HL-60 (cell line): ENCODE measurements around the gene HTR3A.
"Not testable (repeated sequence)": the region's sequence is repeated elsewhere in the genome, so short reads cannot be mapped to it uniquely, and the experiment has no call there.

ENCODE experiments used
- GABPA ChIP-seq: IDR thresholded peaks from 2 replicates; pipeline ENCODE4 v1.6.1; 2012; ENCODE audit warnings: low read depth
- POLR2AphosphoS5 ChIP-seq: IDR thresholded peaks from 2 replicates; pipeline ENCODE4 v1.6.1; 2012; ENCODE audit warnings: low read depth
- SPI1 ChIP-seq: IDR thresholded peaks from 2 replicates; pipeline ENCODE4 v1.6.1; 2012; ENCODE audit warnings: low read depth, mild to moderate bottlenecking, borderline replicate concordance
- TF ChIP-seq, protein P1 (sequence below): IDR thresholded peaks from one replicate; pipeline ENCODE4 v1.5.1; 2011; ENCODE audit warnings: low read length, control low read depth, inconsistent platforms; ENCODE audit not compliant: insufficient read depth
- TF ChIP-seq, protein P2 (sequence below): IDR thresholded peaks from 2 replicates; pipeline ENCODE4 v1.6.1; 2012; ENCODE audit warnings: low read depth; ENCODE audit not compliant: insufficient replicate concordance

DNA sequence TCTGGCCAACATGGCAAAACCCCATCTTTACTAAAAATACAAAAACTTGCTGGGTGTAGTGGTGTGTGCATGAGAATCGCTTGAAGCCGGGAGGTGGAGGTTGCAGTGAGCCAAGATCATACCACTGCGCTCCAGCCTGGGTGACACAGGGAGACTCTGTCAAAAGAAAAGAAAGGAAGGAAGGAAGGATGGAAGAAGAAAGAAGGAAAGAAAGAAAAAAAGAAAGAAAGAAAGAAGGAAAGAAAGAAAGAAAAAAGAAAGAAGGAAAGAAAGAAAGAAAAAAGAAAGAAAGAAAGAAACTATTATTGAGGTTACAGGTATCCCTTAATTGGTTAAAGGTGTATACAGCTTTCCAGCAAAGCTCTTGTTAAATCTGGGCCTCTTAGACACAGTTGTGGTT is 40.7 kb upstream of the HTR3A start:
- TF ChIP-seq GABPA, POLR2AphosphoS5, SPI1: not testable (repeated sequence)
- TF ChIP-seq, protein P1, sequence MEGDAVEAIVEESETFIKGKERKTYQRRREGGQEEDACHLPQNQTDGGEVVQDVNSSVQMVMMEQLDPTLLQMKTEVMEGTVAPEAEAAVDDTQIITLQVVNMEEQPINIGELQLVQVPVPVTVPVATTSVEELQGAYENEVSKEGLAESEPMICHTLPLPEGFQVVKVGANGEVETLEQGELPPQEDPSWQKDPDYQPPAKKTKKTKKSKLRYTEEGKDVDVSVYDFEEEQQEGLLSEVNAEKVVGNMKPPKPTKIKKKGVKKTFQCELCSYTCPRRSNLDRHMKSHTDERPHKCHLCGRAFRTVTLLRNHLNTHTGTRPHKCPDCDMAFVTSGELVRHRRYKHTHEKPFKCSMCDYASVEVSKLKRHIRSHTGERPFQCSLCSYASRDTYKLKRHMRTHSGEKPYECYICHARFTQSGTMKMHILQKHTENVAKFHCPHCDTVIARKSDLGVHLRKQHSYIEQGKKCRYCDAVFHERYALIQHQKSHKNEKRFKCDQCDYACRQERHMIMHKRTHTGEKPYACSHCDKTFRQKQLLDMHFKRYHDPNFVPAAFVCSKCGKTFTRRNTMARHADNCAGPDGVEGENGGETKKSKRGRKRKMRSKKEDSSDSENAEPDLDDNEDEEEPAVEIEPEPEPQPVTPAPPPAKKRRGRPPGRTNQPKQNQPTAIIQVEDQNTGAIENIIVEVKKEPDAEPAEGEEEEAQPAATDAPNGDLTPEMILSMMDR, result not testable (repeated sequence)
- TF ChIP-seq, protein P2, sequence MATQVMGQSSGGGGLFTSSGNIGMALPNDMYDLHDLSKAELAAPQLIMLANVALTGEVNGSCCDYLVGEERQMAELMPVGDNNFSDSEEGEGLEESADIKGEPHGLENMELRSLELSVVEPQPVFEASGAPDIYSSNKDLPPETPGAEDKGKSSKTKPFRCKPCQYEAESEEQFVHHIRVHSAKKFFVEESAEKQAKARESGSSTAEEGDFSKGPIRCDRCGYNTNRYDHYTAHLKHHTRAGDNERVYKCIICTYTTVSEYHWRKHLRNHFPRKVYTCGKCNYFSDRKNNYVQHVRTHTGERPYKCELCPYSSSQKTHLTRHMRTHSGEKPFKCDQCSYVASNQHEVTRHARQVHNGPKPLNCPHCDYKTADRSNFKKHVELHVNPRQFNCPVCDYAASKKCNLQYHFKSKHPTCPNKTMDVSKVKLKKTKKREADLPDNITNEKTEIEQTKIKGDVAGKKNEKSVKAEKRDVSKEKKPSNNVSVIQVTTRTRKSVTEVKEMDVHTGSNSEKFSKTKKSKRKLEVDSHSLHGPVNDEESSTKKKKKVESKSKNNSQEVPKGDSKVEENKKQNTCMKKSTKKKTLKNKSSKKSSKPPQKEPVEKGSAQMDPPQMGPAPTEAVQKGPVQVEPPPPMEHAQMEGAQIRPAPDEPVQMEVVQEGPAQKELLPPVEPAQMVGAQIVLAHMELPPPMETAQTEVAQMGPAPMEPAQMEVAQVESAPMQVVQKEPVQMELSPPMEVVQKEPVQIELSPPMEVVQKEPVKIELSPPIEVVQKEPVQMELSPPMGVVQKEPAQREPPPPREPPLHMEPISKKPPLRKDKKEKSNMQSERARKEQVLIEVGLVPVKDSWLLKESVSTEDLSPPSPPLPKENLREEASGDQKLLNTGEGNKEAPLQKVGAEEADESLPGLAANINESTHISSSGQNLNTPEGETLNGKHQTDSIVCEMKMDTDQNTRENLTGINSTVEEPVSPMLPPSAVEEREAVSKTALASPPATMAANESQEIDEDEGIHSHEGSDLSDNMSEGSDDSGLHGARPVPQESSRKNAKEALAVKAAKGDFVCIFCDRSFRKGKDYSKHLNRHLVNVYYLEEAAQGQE, result not testable (repeated sequence)
